H1 (cell line): Measurements from ENCODE around the gene NLRP3. TPM values are rescaled to one million over a fixed set of nuclear protein-coding genes. Genes with fewer than 3 reads are reported as not detected.

Experiments used
- CTCF ChIA-PET: fragments of 300-600 bp; sonication (Branson Sonifier 250); formaldehyde crosslinking; loops from one replicate; lab custom pipeline; 2021; ENCODE audit not compliant: partially characterized antibody; lab: Charles Lee
- POLR2A ChIA-PET: fragments of 300-600 bp; sonication (Branson Sonifier 250); formaldehyde crosslinking; loops from one replicate; lab custom pipeline; 2021; ENCODE audit warnings: inconsistent platforms; ENCODE audit not compliant: partially characterized antibody; lab: Charles Lee
- DNase-seq, 2 experiments: peaks; one replicate each; pipeline versions ENCODE4 v3.0.0 to v3.0.0-alpha.2; 2010 to 2022; ENCODE audit warnings: low spot score in 2 of 2, low read depth in 1 of 2, mixed read lengths in 1 of 2
- FAIRE-seq: peaks from 2 replicates; lab custom pipeline; 2011; peaks lifted over from hg19 to GRCh38; lab: Jason Lieb, UNC
- H2AFZ ChIP-seq: 2 replicates; pipeline ENCODE4 v1.8.1; 2012; ENCODE audit warnings: low read length, inconsistent platforms
- H2AK5ac ChIP-seq: 2 replicates; pipeline ENCODE4 v1.6.1; 2013; ENCODE audit warnings: low read depth, low read length
- H2BK120ac ChIP-seq: replicated peaks from 2 replicates; pipeline ENCODE3; 2013; ENCODE audit warnings: low read depth, low read length, inconsistent platforms
- H2BK12ac ChIP-seq: 2 replicates; pipeline ENCODE4 v1.6.1; 2013; ENCODE audit warnings: low read depth, low read length
- H2BK15ac ChIP-seq: 2 replicates; pipeline ENCODE4 v1.6.1; 2013; ENCODE audit warnings: low read length
- H2BK20ac ChIP-seq: 2 replicates; pipeline ENCODE4 v1.6.1; 2013; ENCODE audit warnings: low read length
- H2BK5ac ChIP-seq: 2 replicates; pipeline ENCODE4 v1.6.1; 2013; ENCODE audit warnings: low read depth, low read length
- H3K14ac ChIP-seq: 2 replicates; pipeline ENCODE4 v1.6.1; 2013; ENCODE audit warnings: inconsistent platforms; ENCODE audit not compliant: insufficient read length
- H3K18ac ChIP-seq: 2 replicates; pipeline ENCODE4 v1.6.1; 2013; ENCODE audit warnings: low read length; ENCODE audit errors: extremely low read depth
- H3K23ac ChIP-seq: 2 replicates; pipeline ENCODE4 v1.6.1; 2013; ENCODE audit warnings: inconsistent platforms; ENCODE audit not compliant: insufficient read length
- H3K23me2 ChIP-seq: 2 replicates; pipeline ENCODE4 v1.6.1; 2013; ENCODE audit warnings: low read depth, low read length
- H3K27ac ChIP-seq: 2 replicates; pipeline ENCODE4 v1.6.1; 2011; ENCODE audit warnings: low read depth, low read length, inconsistent platforms
- H3K27me3 ChIP-seq, 4 experiments: replicated peaks in 1 of 4; 1 replicate in 1 of 4; 2 replicates in 3 of 4; pipeline versions ENCODE4 v1.6.1 to v1.8.1; 2011 to 2013; ENCODE audit warnings: low read length in 3 of 4, mild to moderate bottlenecking in 3 of 4, inconsistent platforms in 2 of 4, mixed read lengths in 2 of 4, moderate library complexity in 1 of 4; ENCODE audit not compliant: control insufficient read depth in 3 of 4, insufficient read depth in 3 of 4; ENCODE audit errors: extremely low read depth in 1 of 4
- H3K36me3 ChIP-seq, 4 experiments: 2 replicates each; pipeline versions ENCODE4 v1.6.1 to v1.8.1; 2011 to 2013; ENCODE audit warnings: mild to moderate bottlenecking in 4 of 4, low read length in 3 of 4, moderate library complexity in 2 of 4, control low read depth in 1 of 4, inconsistent platforms in 1 of 4; ENCODE audit not compliant: insufficient read depth in 4 of 4, control insufficient read depth in 2 of 4
- H3K4ac ChIP-seq: replicated peaks from 2 replicates; pipeline ENCODE3; 2013; ENCODE audit warnings: low read length, low read depth, mixed read lengths, inconsistent platforms; ENCODE audit not compliant: insufficient read length
- H3K4me1 ChIP-seq, 4 experiments: replicated peaks in 1 of 4; 1 replicate in 1 of 4; 2 replicates in 3 of 4; pipeline versions ENCODE4 v1.6.1 to v1.8.1; 2011 to 2013; ENCODE audit warnings: low read length in 3 of 4, inconsistent platforms in 2 of 4, mixed read lengths in 1 of 4; ENCODE audit not compliant: insufficient read depth in 4 of 4, control insufficient read depth in 3 of 4
- H3K4me2 ChIP-seq, 2 experiments: 2 replicates each; pipeline versions ENCODE4 v1.6.1 to v1.8.1; 2011 to 2013; ENCODE audit warnings: low read depth in 2 of 2, low read length in 2 of 2, control low read depth in 1 of 2, inconsistent platforms in 1 of 2, mild to moderate bottlenecking in 1 of 2; ENCODE audit not compliant: insufficient read depth in 1 of 2
- H3K4me3 ChIP-seq, 4 experiments: fragments of 200-600, 300-600 bp in 1 of 4; sonication (generic), shearing (Covaris generic), sonication (Bioruptor Twin) in 1 of 4; 2 replicates each; pipeline versions ENCODE4 v1.5.1 to v1.8.1; 2011 to 2016; ENCODE audit warnings: low read length in 4 of 4, low read depth in 3 of 4, control low read depth in 2 of 4, inconsistent platforms in 2 of 4, mild to moderate bottlenecking in 2 of 4, mixed read lengths in 1 of 4, moderate library complexity in 1 of 4; ENCODE audit not compliant: insufficient read depth in 2 of 4; ENCODE audit errors: extremely low read depth in 1 of 4
- H3K56ac ChIP-seq: replicated peaks from 2 replicates; pipeline ENCODE3; 2013; ENCODE audit warnings: low read depth, mild to moderate bottlenecking, mixed read lengths, low read length, inconsistent platforms; ENCODE audit not compliant: insufficient read length
- H3K79me1 ChIP-seq: 2 replicates; pipeline ENCODE4 v1.6.1; 2013; ENCODE audit warnings: low read depth, low read length, control low read depth
- H3K79me2 ChIP-seq, 2 experiments: 2 replicates each; pipeline versions ENCODE4 v1.6.1 to v1.8.1; 2012 to 2013; ENCODE audit warnings: low read length in 2 of 2, mild to moderate bottlenecking in 2 of 2, inconsistent platforms in 1 of 2; ENCODE audit not compliant: insufficient read depth in 2 of 2, control insufficient read depth in 1 of 2
- H3K9ac ChIP-seq, 4 experiments: replicated peaks in 1 of 4; 1 replicate in 1 of 4; 2 replicates in 3 of 4; pipeline versions ENCODE4 v1.6.1 to v1.8.1; 2011 to 2013; ENCODE audit warnings: low read depth in 3 of 4, low read length in 3 of 4, control low read depth in 2 of 4, mild to moderate bottlenecking in 2 of 4, moderate library complexity in 2 of 4, inconsistent platforms in 1 of 4; ENCODE audit errors: extremely low read depth in 1 of 4
- H3K9me3 ChIP-seq, 2 experiments: 2 replicates each; pipeline versions ENCODE4 v1.6.1 to v1.8.1; 2012 to 2013; ENCODE audit warnings: mild to moderate bottlenecking in 2 of 2, moderate library complexity in 2 of 2, control low read depth in 1 of 2, inconsistent platforms in 1 of 2, low read depth in 1 of 2, low read length in 1 of 2, mixed read lengths in 1 of 2; ENCODE audit not compliant: insufficient read depth in 2 of 2
- H4K20me1 ChIP-seq, 2 experiments: replicated peaks in 1 of 2; 2 replicates each; pipeline versions ENCODE3 to v1.8.1; 2011 to 2013; ENCODE audit warnings: inconsistent platforms in 2 of 2, low read length in 2 of 2, mild to moderate bottlenecking in 1 of 2; ENCODE audit not compliant: insufficient read depth in 2 of 2, control insufficient read depth in 1 of 2
- H4K5ac ChIP-seq: 2 replicates; pipeline ENCODE4 v1.6.1; 2013; ENCODE audit warnings: low read length, low read depth, mixed read lengths, inconsistent platforms; ENCODE audit not compliant: insufficient read length
- H4K8ac ChIP-seq: 2 replicates; pipeline ENCODE4 v1.8.0; 2013; ENCODE audit warnings: mild to moderate bottlenecking, moderate library complexity, low read length, inconsistent platforms; ENCODE audit not compliant: insufficient read depth; ENCODE audit errors: extremely low read depth
- H4K91ac ChIP-seq: replicated peaks from 2 replicates; pipeline ENCODE3; 2013; ENCODE audit warnings: low read length, mixed read lengths, inconsistent platforms; ENCODE audit not compliant: insufficient read length
- ATF2 ChIP-seq: IDR thresholded peaks from 2 replicates; pipeline ENCODE4 v1.6.1; 2012; ENCODE audit warnings: low read length, inconsistent platforms
- E2F6 ChIP-seq: IDR thresholded peaks from 2 replicates; pipeline ENCODE4 v1.6.1; 2012; ENCODE audit warnings: inconsistent platforms
- EZH2 ChIP-seq: fragments of 200-600 bp; sonication (generic); IDR thresholded peaks from 2 replicates; pipeline ENCODE4 v1.7.1; 2012; ENCODE audit warnings: low read depth, mild to moderate bottlenecking, moderate library complexity, low read length, inconsistent platforms; ENCODE audit not compliant: severe bottlenecking
- SAP30 ChIP-seq: fragments of 300-600 bp; sonication (generic); IDR thresholded peaks from 2 replicates; pipeline ENCODE4 v1.7.1; 2012; ENCODE audit warnings: low read length, moderate library complexity, mild to moderate bottlenecking, inconsistent platforms; ENCODE audit not compliant: insufficient read depth, insufficient replicate concordance
- TEAD4 ChIP-seq: IDR thresholded peaks from 2 replicates; pipeline ENCODE4 v1.6.1; 2012; ENCODE audit warnings: low read depth, low read length, inconsistent platforms, mixed read lengths
- USF2 ChIP-seq: IDR thresholded peaks from 2 replicates; pipeline ENCODE4 v1.6.1; 2011; ENCODE audit warnings: low read length, improper control_type of control experiment
- WGBS, 2 experiments: shearing (Covaris generic) in 1 of 2; methylation state at CpG; one replicate each; pipeline versions ENCODE4 v1.1.6 to v1.1.7; 2013 to 2015; ENCODE audit warnings: low lambda C conversion rate in 2 of 2, mixed read lengths in 2 of 2, inconsistent platforms in 1 of 2, low coverage in 1 of 2, missing lambda C conversion rate in 1 of 2; ENCODE audit not compliant: insufficient replicate concordance in 2 of 2, insufficient coverage in 1 of 2, insufficient read length in 1 of 2; ENCODE audit errors: extremely low coverage in 1 of 2, missing lambda C conversion rate in 1 of 2; 5-methylcytosine and 5-hydroxymethylcytosine counted together
- polyA plus RNA-seq, 7 experiments: library from polyadenylated mRNA; depleted of rRNA in 3 of 7; stranded (reverse) in 5 of 7; unstranded in 2 of 7; fragments of >200 nt in 5 of 7; fragments of 200-250 nt in 2 of 7; gene quantifications; 1 replicate in 5 of 7; 2 replicates in 1 of 7; 4 replicates in 1 of 7; pipeline versions ENCODE4 v1.2.1 to v1.2.3, GENCODE V29; 2011 to 2013; ENCODE audit warnings: missing spikeins in 2 of 7, mixed read lengths in 2 of 7
- total RNA-seq: library from RNA; stranded (reverse); fragmentation: NEBNext Ultra II Directional; extraction: Animal tissue kit (Norgen Biotek cat#: 25700); gene quantifications from 2 replicates; pipeline ENCODE4 v1.2.1, GENCODE V29; 2021

NLRP3 gene
- total and polyA plus RNA-seq, 2 of the 8 experiments (the other 6 are each of a cell fraction or from before 2014, with no cell fraction given), result 0.05 to 0.19 TPM

DNA sequence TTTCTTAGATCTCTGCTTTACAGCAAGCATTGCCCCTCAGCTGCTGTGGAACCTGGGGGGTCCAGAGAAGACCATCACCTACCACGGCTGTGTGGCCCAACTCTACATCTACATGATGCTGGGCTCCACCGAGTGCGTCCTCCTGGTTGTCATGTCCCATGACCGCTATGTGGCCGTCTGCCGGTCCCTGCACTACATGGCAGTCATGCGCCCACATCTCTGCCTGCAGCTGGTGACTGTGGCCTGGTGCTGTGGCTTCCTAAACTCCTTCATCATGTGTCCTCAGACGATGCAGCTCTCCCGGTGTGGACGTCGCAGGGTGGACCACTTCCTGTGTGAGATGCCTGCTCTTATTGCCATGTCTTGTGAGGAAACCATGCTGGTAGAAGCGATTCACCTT, 75.4 kb downstream of the NLRP3 start:
- Histone ChIP-seq H4K5ac (no peak overlapping the region), H2AFZ (no peak overlapping the region), H2BK12ac (no peak overlapping the region), H3K23me2 (no peaks in the 10 kb centered on the region), H3K4me2 (no peak overlapping the region), H3K4ac (peak overlapping the region; percentile 4), H2BK15ac (no peak overlapping the region), H2BK120ac (no peak overlapping the region), H3K79me2 (no peaks in the 10 kb centered on the region), H3K23ac (no peak overlapping the region), H2BK5ac (no peak overlapping the region), H3K27ac (no peak overlapping the region), H3K14ac (no peak overlapping the region), H3K9ac (no peak overlapping the region), H4K20me1 (no peaks in the 10 kb centered on the region), H3K56ac (no peak overlapping the region), H3K4me3 (no peak overlapping the region), H3K36me3 (no peaks in the 10 kb centered on the region), H2AK5ac (no peak overlapping the region), H3K79me1 (no peaks in the 10 kb centered on the region), H4K91ac (no peak overlapping the region), H2BK20ac (no peak overlapping the region), H3K18ac (no peak overlapping the region), H4K8ac (no peak overlapping the region; the same call in 1 of the 2 replicates), H3K4me1 (no peaks in the 10 kb centered on the region), H3K27me3 (no peaks in the 10 kb centered on the region), H3K9me3 (no peaks in the 10 kb centered on the region)
- ChIA-PET CTCF (interaction anchor here (1.4 to 1.5 kb wide), 2 partner anchors 26 to 119 kb away, joined by 3 to 6 read pairs; no protein-coding TSS in a partner anchor), POLR2A (no interaction called here)
- no peak for FAIRE-seq
- 87% methylated on average over 12 of the region's 12 CpGs; no CpG with 5 or more reads in 1 of the 2 experiments for WGBS, 2 experiments
- DNase-seq, result no peak
- TF ChIP-seq E2F6 (no peak), ATF2 (no peak), USF2 (no peak), EZH2 (no peak), TEAD4 (no peak), SAP30 (no peak)
